ENCODE data around the gene SLCO2B1. TPM values are rescaled to one million over a fixed set of nuclear protein-coding genes. Genes with fewer than 3 reads are reported as not detected.

The SLCO2B1 gene
- total and polyA plus RNA-seq, 2 experiments from 2014 or later = not detected

DNA sequence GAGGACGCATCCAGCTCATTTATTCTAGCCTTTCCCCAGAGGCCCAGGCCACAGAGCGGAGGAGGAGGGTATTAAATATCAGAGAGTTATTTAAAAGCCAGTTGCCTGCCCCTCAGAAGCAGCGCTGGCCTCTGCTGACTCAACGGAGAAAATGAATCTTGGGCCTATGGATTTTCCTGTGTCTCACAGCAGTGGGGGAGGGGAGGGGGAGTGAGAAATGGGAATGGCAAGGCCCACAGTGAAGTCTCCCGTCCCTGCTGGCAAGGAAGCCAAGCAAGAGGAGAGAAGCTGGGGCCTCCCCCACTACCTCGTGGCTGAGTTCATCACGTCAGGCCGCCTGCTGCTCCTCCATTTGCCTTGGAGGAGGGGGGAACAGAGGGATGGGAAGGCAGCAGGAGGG is 85.2 kb downstream of the SLCO2B1 start:
- Histone ChIP-seq H4K20me1 (replicated peaks; ENCODE audit: insufficient read depth) (no peaks in the 10 kb centered on the region), H3K9me2 (ENCODE audit: insufficient read depth) (no peaks in the 10 kb centered on the region), H3K79me2 (replicated peaks; ENCODE audit: insufficient read depth) (no peaks in the 10 kb centered on the region), H3K4me1 (ENCODE audit: insufficient read depth) (peaks cover 19% of the 10 kb centered on the region), H3K27me3 (ENCODE audit: insufficient read depth) (peaks cover 23% of the 10 kb centered on the region), H3K36me3 (ENCODE audit: insufficient read depth) (no peaks in the 10 kb centered on the region), H3K27ac (ENCODE audit: low read depth) (no peak overlapping the region), H2AFZ (no peak overlapping the region), H3K4me2 (peak overlapping the region; percentile 48; the same call in 1 of the 2 replicates), H3K4me3 (no peak overlapping the region), H3F3A (replicated peaks; ENCODE audit: low read depth) (no peaks in the 10 kb centered on the region)
- peak; percentile 26 for DNase-seq (ENCODE audit: low spot score)
- peak; percentile 9 for ATAC-seq
- Mint-ChIP-seq H3K4me3 (no peak overlapping the region), H3K27me3 (ENCODE audit: insufficient read depth, low read depth, poor library complexity) (peaks cover 21% of the 10 kb centered on the region), H3K9me3 (no peaks in the 10 kb centered on the region), H3K36me3 (ENCODE audit: low read depth) (no peaks in the 10 kb centered on the region), H3K27ac (no peak overlapping the region), H3K4me1 (peaks cover 47% of the 10 kb centered on the region)
- TF ChIP-seq, protein P1, sequence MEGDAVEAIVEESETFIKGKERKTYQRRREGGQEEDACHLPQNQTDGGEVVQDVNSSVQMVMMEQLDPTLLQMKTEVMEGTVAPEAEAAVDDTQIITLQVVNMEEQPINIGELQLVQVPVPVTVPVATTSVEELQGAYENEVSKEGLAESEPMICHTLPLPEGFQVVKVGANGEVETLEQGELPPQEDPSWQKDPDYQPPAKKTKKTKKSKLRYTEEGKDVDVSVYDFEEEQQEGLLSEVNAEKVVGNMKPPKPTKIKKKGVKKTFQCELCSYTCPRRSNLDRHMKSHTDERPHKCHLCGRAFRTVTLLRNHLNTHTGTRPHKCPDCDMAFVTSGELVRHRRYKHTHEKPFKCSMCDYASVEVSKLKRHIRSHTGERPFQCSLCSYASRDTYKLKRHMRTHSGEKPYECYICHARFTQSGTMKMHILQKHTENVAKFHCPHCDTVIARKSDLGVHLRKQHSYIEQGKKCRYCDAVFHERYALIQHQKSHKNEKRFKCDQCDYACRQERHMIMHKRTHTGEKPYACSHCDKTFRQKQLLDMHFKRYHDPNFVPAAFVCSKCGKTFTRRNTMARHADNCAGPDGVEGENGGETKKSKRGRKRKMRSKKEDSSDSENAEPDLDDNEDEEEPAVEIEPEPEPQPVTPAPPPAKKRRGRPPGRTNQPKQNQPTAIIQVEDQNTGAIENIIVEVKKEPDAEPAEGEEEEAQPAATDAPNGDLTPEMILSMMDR (conservative IDR thresholded peaks at IDR 0.05; ENCODE audit: low read depth in 2 of 2) = no peak
- TF ChIP-seq ZNF331 (CRISPR knock-in tag; IDR thresholded peaks at IDR 0.05; ENCODE audit: low read depth) (no peak), JUNB (IDR thresholded peaks at IDR 0.05; ENCODE audit: unreplicated experiment) (no peak), POLR2AphosphoS5 (IDR thresholded peaks at IDR 0.05; ENCODE audit: low read depth) (no peak), EZH2phosphoT487 (IDR thresholded peaks at IDR 0.05; ENCODE audit: unreplicated experiment) (no peak), EZH2 (IDR thresholded peaks at IDR 0.05; ENCODE audit: low read depth, unreplicated experiment) (no peak), NANOG (IDR thresholded peaks at IDR 0.05; ENCODE audit: borderline replicate concordance) (no peak), ZNF114 (CRISPR knock-in tag; IDR thresholded peaks at IDR 0.05) (no peak), CREB1 (CRISPR knock-in tag; IDR thresholded peaks at IDR 0.05; ENCODE audit: low read depth) (no peak), STAT1 (IDR thresholded peaks at IDR 0.05; ENCODE audit: unreplicated experiment) (no peak)
- TF ChIP-seq, protein P2, sequence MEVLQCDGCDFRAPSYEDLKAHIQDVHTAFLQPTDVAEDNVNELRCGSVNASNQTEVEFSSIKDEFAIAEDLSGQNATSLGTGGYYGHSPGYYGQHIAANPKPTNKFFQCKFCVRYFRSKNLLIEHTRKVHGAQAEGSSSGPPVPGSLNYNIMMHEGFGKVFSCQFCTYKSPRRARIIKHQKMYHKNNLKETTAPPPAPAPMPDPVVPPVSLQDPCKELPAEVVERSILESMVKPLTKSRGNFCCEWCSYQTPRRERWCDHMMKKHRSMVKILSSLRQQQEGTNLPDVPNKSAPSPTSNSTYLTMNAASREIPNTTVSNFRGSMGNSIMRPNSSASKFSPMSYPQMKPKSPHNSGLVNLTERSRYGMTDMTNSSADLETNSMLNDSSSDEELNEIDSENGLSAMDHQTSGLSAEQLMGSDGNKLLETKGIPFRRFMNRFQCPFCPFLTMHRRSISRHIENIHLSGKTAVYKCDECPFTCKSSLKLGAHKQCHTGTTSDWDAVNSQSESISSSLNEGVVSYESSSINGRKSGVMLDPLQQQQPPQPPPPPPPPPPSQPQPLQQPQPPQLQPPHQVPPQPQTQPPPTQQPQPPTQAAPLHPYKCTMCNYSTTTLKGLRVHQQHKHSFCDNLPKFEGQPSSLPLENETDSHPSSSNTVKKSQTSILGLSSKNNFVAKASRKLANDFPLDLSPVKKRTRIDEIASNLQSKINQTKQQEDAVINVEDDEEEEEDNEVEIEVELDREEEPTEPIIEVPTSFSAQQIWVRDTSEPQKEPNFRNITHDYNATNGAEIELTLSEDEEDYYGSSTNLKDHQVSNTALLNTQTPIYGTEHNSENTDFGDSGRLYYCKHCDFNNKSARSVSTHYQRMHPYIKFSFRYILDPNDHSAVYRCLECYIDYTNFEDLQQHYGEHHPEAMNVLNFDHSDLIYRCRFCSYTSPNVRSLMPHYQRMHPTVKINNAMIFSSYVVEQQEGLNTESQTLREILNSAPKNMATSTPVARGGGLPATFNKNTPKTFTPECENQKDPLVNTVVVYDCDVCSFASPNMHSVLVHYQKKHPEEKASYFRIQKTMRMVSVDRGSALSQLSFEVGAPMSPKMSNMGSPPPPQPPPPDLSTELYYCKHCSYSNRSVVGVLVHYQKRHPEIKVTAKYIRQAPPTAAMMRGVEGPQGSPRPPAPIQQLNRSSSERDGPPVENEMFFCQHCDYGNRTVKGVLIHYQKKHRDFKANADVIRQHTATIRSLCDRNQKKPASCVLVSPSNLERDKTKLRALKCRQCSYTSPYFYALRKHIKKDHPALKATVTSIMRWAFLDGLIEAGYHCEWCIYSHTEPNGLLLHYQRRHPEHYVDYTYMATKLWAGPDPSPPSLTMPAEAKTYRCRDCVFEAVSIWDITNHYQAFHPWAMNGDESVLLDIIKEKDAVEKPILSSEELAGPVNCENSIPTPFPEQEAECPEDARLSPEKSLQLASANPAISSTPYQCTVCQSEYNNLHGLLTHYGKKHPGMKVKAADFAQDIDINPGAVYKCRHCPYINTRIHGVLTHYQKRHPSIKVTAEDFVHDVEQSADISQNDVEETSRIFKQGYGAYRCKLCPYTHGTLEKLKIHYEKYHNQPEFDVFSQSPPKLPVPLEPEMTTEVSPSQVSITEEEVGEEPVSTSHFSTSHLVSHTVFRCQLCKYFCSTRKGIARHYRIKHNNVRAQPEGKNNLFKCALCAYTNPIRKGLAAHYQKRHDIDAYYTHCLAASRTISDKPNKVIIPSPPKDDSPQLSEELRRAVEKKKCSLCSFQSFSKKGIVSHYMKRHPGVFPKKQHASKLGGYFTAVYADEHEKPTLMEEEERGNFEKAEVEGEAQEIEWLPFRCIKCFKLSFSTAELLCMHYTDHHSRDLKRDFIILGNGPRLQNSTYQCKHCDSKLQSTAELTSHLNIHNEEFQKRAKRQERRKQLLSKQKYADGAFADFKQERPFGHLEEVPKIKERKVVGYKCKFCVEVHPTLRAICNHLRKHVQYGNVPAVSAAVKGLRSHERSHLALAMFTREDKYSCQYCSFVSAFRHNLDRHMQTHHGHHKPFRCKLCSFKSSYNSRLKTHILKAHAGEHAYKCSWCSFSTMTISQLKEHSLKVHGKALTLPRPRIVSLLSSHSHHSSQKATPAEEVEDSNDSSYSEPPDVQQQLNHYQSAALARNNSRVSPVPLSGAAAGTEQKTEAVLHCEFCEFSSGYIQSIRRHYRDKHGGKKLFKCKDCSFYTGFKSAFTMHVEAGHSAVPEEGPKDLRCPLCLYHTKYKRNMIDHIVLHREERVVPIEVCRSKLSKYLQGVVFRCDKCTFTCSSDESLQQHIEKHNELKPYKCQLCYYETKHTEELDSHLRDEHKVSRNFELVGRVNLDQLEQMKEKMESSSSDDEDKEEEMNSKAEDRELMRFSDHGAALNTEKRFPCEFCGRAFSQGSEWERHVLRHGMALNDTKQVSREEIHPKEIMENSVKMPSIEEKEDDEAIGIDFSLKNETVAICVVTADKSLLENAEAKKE (CRISPR knock-in tag; IDR thresholded peaks at IDR 0.05) = no peak
- TF ChIP-seq, protein P3, sequence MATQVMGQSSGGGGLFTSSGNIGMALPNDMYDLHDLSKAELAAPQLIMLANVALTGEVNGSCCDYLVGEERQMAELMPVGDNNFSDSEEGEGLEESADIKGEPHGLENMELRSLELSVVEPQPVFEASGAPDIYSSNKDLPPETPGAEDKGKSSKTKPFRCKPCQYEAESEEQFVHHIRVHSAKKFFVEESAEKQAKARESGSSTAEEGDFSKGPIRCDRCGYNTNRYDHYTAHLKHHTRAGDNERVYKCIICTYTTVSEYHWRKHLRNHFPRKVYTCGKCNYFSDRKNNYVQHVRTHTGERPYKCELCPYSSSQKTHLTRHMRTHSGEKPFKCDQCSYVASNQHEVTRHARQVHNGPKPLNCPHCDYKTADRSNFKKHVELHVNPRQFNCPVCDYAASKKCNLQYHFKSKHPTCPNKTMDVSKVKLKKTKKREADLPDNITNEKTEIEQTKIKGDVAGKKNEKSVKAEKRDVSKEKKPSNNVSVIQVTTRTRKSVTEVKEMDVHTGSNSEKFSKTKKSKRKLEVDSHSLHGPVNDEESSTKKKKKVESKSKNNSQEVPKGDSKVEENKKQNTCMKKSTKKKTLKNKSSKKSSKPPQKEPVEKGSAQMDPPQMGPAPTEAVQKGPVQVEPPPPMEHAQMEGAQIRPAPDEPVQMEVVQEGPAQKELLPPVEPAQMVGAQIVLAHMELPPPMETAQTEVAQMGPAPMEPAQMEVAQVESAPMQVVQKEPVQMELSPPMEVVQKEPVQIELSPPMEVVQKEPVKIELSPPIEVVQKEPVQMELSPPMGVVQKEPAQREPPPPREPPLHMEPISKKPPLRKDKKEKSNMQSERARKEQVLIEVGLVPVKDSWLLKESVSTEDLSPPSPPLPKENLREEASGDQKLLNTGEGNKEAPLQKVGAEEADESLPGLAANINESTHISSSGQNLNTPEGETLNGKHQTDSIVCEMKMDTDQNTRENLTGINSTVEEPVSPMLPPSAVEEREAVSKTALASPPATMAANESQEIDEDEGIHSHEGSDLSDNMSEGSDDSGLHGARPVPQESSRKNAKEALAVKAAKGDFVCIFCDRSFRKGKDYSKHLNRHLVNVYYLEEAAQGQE (IDR thresholded peaks at IDR 0.05; ENCODE audit: unreplicated experiment) = no peak
- TF ChIP-seq, protein P4, sequence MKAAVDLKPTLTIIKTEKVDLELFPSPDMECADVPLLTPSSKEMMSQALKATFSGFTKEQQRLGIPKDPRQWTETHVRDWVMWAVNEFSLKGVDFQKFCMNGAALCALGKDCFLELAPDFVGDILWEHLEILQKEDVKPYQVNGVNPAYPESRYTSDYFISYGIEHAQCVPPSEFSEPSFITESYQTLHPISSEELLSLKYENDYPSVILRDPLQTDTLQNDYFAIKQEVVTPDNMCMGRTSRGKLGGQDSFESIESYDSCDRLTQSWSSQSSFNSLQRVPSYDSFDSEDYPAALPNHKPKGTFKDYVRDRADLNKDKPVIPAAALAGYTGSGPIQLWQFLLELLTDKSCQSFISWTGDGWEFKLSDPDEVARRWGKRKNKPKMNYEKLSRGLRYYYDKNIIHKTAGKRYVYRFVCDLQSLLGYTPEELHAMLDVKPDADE (IDR thresholded peaks at IDR 0.05) = no peak
